Hematopoietic multipotent progenitor cell treated with erythropoietin and hydrocortisone succinate and interleukin-3 and kit ligand, for 15 days (in vitro differentiated cells): ENCODE measurements around the gene RAB38.

ENCODE experiments used
- DNase-seq: peaks from one replicate; pipeline ENCODE4 v3.0.0-alpha.2; 2015; ENCODE audit warnings: low spot score

RAB38 gene

GRCh38 chr11:88169881-88170280 lies 5.4 kb downstream of the RAB38 start:
- no peak for DNase-seq

- no peak for DNase-seq
Observed at GRCh38 chr11:88169471-88169870, 5.8 kb downstream of the RAB38 start.

GRCh38 chr11:88167853-88168252 lies 7.4 kb downstream of the RAB38 start:
- DNase-seq, result no peak

- no peak for DNase-seq
Observed at GRCh38 chr11:88164806-88165585, 10.2 kb downstream of the RAB38 start.

GRCh38 chr11:88164320-88164719 lies 10.9 kb downstream of the RAB38 start:
- DNase-seq, result no peak

GRCh38 chr11:88158081-88158480 lies 17.2 kb downstream of the RAB38 start:
- DNase-seq, result no peak

- DNase-seq, result no peak
Observed at GRCh38 chr11:88157370-88157769, 17.9 kb downstream of the RAB38 start.

GRCh38 chr11:88152381-88152780 lies 22.9 kb downstream of the RAB38 start:
- no peak for DNase-seq

- DNase-seq, result no peak
Observed at GRCh38 chr11:88151709-88152265, 23.5 kb downstream of the RAB38 start.

- DNase-seq, result no peak
Observed at GRCh38 chr11:88146106-88146505, 29.1 kb downstream of the RAB38 start.

GRCh38 chr11:88139865-88140264 lies 35.4 kb downstream of the RAB38 start:
- no peak for DNase-seq

GRCh38 chr11:88131764-88132470 lies 43.3 kb downstream of the RAB38 start:
- DNase-seq, result no peak

GRCh38 chr11:88122956-88123355 lies 52.3 kb downstream of the RAB38 start:
- DNase-seq, result no peak

- DNase-seq, result no peak
Observed at GRCh38 chr11:88119561-88119960, 55.7 kb downstream of the RAB38 start.

GRCh38 chr11:88117281-88117858 lies 57.9 kb downstream of the RAB38 start:
- DNase-seq, result no peak

- DNase-seq, result no peak
Observed at GRCh38 chr11:88115828-88116755, 59.2 kb downstream of the RAB38 start.

GRCh38 chr11:88114486-88115045 lies 60.7 kb downstream of the RAB38 start:
- no peak for DNase-seq

- DNase-seq, result no peak
Observed at GRCh38 chr11:88106666-88107065, 68.6 kb downstream of the RAB38 start.

- no peak for DNase-seq
Observed at GRCh38 chr11:88105951-88106350, 69.3 kb downstream of the RAB38 start.

- no peak for DNase-seq
Observed at GRCh38 chr11:88105526-88105925, 69.7 kb downstream of the RAB38 start.

GRCh38 chr11:88104408-88104807 lies 70.8 kb downstream of the RAB38 start:
- DNase-seq, result no peak
